GM19455 (cell line): ENCODE results near the gene ZFHX2.
A peak's percentile ranks its signal among the peaks of the same experiment; 100 is the strongest.
"Not testable (repeated sequence)": the region's sequence is repeated elsewhere in the genome, so short reads cannot be mapped to it uniquely, and the experiment has no call there.

Experiments used
- ATAC-seq: cut with Tn5 transposase; IDR thresholded peaks from one replicate; pipeline ENCODE4 v1.9.1; 2021; ENCODE audit not compliant: unreplicated experiment

Gene ZFHX2

GRCh38 chr14:23551266-23552028 lies at the start of gene ZFHX2:
TSS of gene ZFHX2 (minus strand) at chr14:23551765. CDS start at chr14:23535325, 16,440 bp downstream.
- peak; percentile 45 for ATAC-seq

GRCh38 chr14:23600806-23601205 lies 49.2 kb upstream of the ZFHX2 start:
- no peak for ATAC-seq

- ATAC-seq, result no peak
Observed at GRCh38 chr14:23600322-23600707, 48.8 kb upstream of the ZFHX2 start.

- not testable (repeated sequence) for ATAC-seq
Observed at GRCh38 chr14:23594191-23594590, 42.6 kb upstream of the ZFHX2 start.

GRCh38 chr14:23590198-23590597 lies 38.6 kb upstream of the ZFHX2 start:
- ATAC-seq, result no peak

GRCh38 chr14:23589606-23590005 lies 38.0 kb upstream of the ZFHX2 start:
- no peak for ATAC-seq

- ATAC-seq, result peak; percentile 95
Observed at GRCh38 chr14:23588884-23589598, 37.5 kb upstream of the ZFHX2 start.

GRCh38 chr14:23584527-23585203 lies 33.1 kb upstream of the ZFHX2 start:
- ATAC-seq, result not testable (repeated sequence)

- not testable (repeated sequence) for ATAC-seq
Observed at GRCh38 chr14:23583761-23584526, 32.4 kb upstream of the ZFHX2 start.

GRCh38 chr14:23582906-23583760 lies 31.6 kb upstream of the ZFHX2 start:
- ATAC-seq, result no peak

GRCh38 chr14:23580948-23581281 lies 29.4 kb upstream of the ZFHX2 start:
- no peak for ATAC-seq

- no peak for ATAC-seq
Observed at GRCh38 chr14:23580152-23580926, 28.8 kb upstream of the ZFHX2 start.

GRCh38 chr14:23579739-23580138 lies 28.2 kb upstream of the ZFHX2 start:
- ATAC-seq, result no peak

- ATAC-seq, result no peak
Observed at GRCh38 chr14:23579311-23579630, 27.7 kb upstream of the ZFHX2 start.

- no peak for ATAC-seq
Observed at GRCh38 chr14:23578560-23579310, 27.2 kb upstream of the ZFHX2 start, which contains the start of gene JPH4. TSS of gene JPH4 (minus strand) at chr14:23578790. CDS start at chr14:23577453, 1,337 bp downstream.

- no peak for ATAC-seq
Observed at GRCh38 chr14:23577710-23578392, 26.3 kb upstream of the ZFHX2 start.

GRCh38 chr14:23577004-23577681 lies 25.6 kb upstream of the ZFHX2 start:
- ATAC-seq, result no peak
